Astrocyte of the spinal cord (primary cell): ENCODE data around the gene VAV2.
A peak's percentile ranks its signal among the peaks of the same experiment; 100 is the strongest.

ENCODE experiments used
- DNase-seq: peaks from one replicate; pipeline ENCODE4 v3.0.0; 2011; ENCODE audit warnings: low read depth, low spot score
- H3K4me3 ChIP-seq: 2 replicates; pipeline ENCODE4 v1.5.1; 2011; ENCODE audit warnings: low read depth, mild to moderate bottlenecking, low read length, moderate library complexity
- in situ Hi-C: cut with HindIII; loops from 2 replicates; pipeline ENCODE4 v1.10.0; 2017; ENCODE audit warnings: low sequenced_read_pairs
- TF ChIP-seq, protein P1 (sequence below): IDR thresholded peaks from 2 replicates; pipeline ENCODE4 v1.5.1; 2012; ENCODE audit warnings: low read depth, mild to moderate bottlenecking, low read length, inconsistent platforms

The VAV2 gene

DNA sequence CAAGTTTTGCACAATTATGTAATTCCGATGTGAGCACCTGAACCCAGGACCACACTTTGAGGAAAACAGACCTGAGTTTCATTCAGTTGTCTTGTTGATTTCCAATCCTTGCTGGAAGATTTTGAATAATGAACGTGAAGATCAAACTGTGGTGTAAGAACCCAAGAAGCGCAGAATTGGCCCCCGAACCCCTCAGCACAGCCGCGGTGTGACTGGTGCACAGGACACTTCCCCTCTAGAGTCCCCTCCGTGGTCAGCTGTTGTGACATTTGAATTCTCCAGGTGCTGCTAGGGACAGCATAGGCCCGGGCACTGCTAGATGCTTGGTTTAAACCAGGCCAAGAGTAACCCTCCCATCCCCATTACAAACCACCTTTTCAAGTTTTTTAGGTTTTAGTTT lies 34.9 kb upstream of the VAV2 start:
- in situ Hi-C loops = no loop called here
- TF ChIP-seq, protein P1, sequence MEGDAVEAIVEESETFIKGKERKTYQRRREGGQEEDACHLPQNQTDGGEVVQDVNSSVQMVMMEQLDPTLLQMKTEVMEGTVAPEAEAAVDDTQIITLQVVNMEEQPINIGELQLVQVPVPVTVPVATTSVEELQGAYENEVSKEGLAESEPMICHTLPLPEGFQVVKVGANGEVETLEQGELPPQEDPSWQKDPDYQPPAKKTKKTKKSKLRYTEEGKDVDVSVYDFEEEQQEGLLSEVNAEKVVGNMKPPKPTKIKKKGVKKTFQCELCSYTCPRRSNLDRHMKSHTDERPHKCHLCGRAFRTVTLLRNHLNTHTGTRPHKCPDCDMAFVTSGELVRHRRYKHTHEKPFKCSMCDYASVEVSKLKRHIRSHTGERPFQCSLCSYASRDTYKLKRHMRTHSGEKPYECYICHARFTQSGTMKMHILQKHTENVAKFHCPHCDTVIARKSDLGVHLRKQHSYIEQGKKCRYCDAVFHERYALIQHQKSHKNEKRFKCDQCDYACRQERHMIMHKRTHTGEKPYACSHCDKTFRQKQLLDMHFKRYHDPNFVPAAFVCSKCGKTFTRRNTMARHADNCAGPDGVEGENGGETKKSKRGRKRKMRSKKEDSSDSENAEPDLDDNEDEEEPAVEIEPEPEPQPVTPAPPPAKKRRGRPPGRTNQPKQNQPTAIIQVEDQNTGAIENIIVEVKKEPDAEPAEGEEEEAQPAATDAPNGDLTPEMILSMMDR = no peak
- H3K4me3 ChIP-seq = no peak overlapping the region
- no peak for DNase-seq

DNA sequence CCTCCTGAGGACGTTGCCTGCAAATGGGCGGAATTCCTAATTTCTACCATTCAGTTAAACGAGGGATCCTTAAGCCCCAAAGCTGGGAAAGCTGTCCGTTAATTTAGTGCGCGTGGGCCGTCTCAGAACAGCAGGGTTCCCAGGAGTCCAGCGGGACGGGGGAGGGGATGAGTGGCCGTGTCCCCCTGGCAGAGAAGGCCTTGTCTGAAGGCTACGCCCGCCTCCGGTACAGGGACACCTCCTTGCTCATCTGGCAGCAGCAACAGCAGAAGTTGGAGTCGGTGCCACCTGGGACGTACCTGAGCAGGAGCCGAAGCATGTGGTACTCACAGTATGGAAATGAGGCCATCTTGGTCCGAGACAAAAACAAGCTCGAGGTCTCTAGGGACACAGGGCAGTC lies 34.5 kb upstream of the VAV2 start:
- TF ChIP-seq, protein P1 = no peak
- no peak for DNase-seq
- H3K4me3 ChIP-seq = no peak overlapping the region
- in situ Hi-C loops = no loop called here

DNA sequence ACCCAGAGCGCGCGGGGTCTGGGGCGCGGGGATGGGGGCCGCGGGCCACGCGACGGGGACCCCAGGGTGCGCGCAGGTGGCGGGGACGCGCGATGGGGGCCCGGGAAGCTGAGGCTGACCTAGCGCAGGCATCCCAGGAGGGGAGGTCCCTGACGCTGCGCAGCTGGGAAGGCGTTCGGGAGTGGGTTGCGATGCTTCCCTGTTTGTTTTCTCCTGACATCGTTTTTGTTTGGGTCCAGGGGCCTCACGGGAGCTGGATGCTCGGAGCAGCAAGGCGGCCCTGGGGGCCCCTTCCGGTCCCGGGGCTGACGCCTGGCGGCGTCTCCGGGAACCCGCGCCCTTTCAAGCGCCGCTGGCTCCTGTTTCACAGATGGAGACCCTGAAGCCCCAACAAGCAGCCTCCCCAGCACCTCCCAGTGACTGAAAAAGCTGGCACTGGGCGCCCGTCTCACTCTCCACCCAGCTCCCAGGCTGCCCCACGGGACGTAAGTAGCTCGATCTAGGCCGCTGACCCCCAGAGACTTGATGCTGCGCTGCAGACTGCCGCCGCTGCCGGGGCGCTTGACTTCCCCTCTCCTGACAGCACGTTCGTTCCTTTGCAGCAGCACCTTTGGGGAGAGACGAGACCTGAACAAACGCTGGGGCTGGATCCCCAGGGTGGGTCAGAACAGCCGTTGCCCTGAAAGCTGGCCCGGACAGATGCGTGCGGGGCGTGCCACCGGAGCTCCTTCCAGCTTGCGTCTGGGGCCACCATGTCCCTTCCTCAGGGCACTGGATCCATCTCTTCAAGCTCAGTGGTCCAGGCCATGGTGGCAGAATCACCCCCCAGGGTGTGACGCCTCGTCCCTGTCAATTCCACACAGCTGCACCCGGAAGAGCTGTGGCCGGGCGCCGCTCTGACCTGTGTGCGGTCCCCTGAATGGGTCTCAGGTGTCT lies 33.8 kb upstream of the VAV2 start:
- TF ChIP-seq, protein P1 = peak; percentile 21
- in situ Hi-C loops = no loop called here
- peak overlapping the region; percentile 73 for H3K4me3 ChIP-seq
- peak; percentile 42 for DNase-seq

DNA sequence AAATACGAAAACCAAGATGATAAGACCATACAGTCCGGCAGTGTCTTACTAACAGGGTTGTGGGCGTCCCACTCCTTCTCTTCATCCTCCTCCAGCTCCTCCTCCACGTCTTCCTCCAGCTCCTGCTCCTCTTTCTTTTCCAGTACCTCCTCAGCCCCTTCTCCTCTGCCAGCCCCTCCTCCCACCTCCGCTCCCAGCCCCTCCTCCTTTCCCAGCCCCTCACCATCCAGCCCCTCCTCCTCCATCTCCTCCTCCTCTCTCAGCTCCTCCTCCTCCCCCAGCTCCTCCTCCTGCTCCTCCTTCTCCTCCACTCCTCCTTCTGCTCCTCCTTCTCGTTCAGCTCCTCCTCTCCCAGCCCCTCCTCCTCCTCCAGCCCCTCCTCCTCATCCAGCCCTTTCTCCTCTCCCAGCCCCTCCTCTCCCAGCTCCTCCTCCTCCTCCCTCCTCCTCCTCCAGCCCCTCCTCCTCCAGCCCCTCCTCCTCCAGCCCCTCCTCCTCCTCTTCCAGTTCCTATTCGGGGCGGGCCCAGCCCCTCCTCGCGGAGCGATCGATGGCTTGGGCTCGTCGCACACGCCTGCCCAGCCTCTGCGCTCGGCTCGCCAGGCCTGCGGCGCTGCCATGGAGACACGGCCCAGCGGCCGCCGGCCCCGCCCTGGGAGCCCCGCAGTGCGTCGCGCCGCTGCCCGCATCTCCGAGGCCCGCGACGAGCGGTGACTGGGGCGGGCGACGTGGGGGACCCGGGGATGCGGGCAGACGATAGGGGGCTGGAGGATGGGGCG lies 32.9 kb upstream of the VAV2 start, which contains the start of gene BRD3OS:
Gene BRD3OS (plus strand): TSS at position 654 of the 778 bp plus-strand sequence. CDS start 1,267 bp downstream, outside the sequence.
- in situ Hi-C loops = loop anchor here (25.0 kb wide), 1 partner anchor 238 kb away; no protein-coding TSS in a partner anchor
- DNase-seq = peak; percentile 100
- TF ChIP-seq, protein P1 = no peak
- peak within 1 kb of the TSS; percentile 73 for H3K4me3 ChIP-seq

DNA sequence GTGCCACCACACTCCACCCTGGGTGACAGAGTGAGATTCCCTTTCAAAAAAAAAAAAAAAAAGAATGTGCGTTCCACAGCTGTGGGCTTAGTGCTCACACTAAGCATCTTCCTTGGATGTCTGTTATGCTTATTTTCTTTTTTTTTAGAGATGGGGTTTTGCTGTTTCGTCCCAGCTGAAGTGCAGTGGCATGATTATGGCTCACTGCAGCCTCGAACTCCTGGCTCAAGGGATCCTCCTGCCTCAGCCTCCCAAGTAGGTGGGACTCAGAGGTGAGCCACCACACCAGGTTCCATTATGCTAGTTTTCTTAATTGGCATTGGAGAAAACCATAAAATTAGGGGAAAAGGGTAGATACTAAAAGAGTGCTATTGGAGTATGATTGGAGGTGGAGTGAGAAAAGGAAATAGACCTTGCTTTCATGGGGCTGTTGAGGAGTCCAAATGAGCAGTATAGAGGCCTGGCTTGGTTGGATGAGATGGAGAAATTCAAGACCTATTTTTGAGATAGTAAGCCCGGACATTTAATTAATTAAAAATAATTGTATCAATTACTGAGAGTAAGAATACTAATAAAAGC lies 32.2 kb upstream of the VAV2 start:
- H3K4me3 ChIP-seq = peak overlapping the region; percentile 18
- in situ Hi-C loops = loop anchor here (25.0 kb wide), 1 partner anchor 237 kb away; no protein-coding TSS in a partner anchor
- TF ChIP-seq, protein P1 = no peak
- no peak for DNase-seq

DNA sequence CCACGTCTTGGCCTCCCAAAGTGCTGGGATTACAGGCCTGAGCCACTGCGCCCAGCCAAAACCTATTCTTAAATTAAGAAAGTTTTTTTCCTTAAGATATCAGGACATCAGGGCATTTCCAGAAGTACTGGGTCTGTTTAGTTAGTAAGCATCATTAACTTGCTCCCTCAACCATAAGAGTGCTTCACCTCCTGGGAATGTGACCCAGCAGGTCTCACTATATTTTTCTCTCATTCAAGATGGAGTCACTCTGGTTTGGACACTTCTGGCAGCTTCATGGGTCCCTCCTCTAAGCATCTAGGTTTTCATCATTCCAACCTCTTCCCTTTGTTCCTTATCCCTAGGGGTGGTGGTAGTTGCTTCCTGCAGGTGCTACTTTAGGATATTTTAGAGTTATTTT lies 22.8 kb upstream of the VAV2 start:
- TF ChIP-seq, protein P1 = no peak

More for the DNA sequence above, 22.8 kb upstream of the VAV2 start:
- no peak overlapping the region for H3K4me3 ChIP-seq
- DNase-seq = no peak
- in situ Hi-C loops = loop anchor here (25.0 kb wide), 1 partner anchor 228 kb away; no protein-coding TSS in a partner anchor
